CD8-positive, alpha-beta memory T cell (primary cell): Measurements from ENCODE around the gene RBMS3. TPM values are rescaled to one million over a fixed set of nuclear protein-coding genes. Genes with fewer than 3 reads are reported as not detected.

Source experiments
- CTCF ChIA-PET: fragments of 350-600 bp; sonication (Branson Sonifier 250); formaldehyde crosslinking; loops from one replicate; lab custom pipeline; 2021; ENCODE audit warnings: antibody characterized with exemption; lab: Charles Lee
- POLR2A ChIA-PET: fragments of 350-600 bp; sonication (Branson Sonifier 250); formaldehyde crosslinking; loops from one replicate; lab custom pipeline; 2021; ENCODE audit warnings: antibody characterized with exemption; lab: Charles Lee
- DNase-seq, 5 donors: peaks; one replicate each; pipeline versions ENCODE4 v3.0.0 to v3.0.0-alpha.2; 2020 to 2022; ENCODE audit warnings: mixed read lengths in 1 of 5
- H3K27ac ChIP-seq: one replicate; pipeline ENCODE4 v1.7.0; 2013; ENCODE audit warnings: low read depth, mild to moderate bottlenecking, low read length, moderate library complexity
- H3K27me3 ChIP-seq: 2 replicates; pipeline ENCODE4 v1.7.0; 2013; ENCODE audit warnings: low read length, mild to moderate bottlenecking; ENCODE audit not compliant: insufficient read depth, poor library complexity, severe bottlenecking
- H3K36me3 ChIP-seq: 2 replicates; pipeline ENCODE4 v1.7.0; 2013; ENCODE audit warnings: mild to moderate bottlenecking, low read length, moderate library complexity; ENCODE audit not compliant: insufficient read depth
- H3K4me1 ChIP-seq: 2 replicates; pipeline ENCODE4 v1.7.0; 2013; ENCODE audit warnings: mild to moderate bottlenecking, low read length, moderate library complexity; ENCODE audit not compliant: insufficient read depth
- H3K4me3 ChIP-seq: 2 replicates; pipeline ENCODE4 v1.7.0; 2013; ENCODE audit warnings: mild to moderate bottlenecking, low read length
- H3K9me3 ChIP-seq: 2 replicates; pipeline ENCODE4 v1.7.0; 2013; ENCODE audit warnings: mild to moderate bottlenecking, low read length
- H3K27ac Mint-ChIP-seq, 8 donors: one replicate each; pipeline ENCODE4 v1.8.0; 2020 to 2021; ENCODE audit warnings: mixed read lengths in 8 of 8, mild to moderate bottlenecking in 6 of 8, inconsistent platforms in 3 of 8, moderate library complexity in 3 of 8
- H3K27me3 Mint-ChIP-seq, 2 donors: one replicate each; pipeline ENCODE4 v1.8.0; 2020 to 2021; ENCODE audit warnings: mixed read lengths in 2 of 2, mild to moderate bottlenecking in 1 of 2, moderate library complexity in 1 of 2
- H3K36me3 Mint-ChIP-seq, 3 donors: one replicate each; pipeline ENCODE4 v1.8.0; 2020 to 2021; ENCODE audit warnings: mixed read lengths in 3 of 3, inconsistent platforms in 1 of 3, mild to moderate bottlenecking in 1 of 3
- H3K4me1 Mint-ChIP-seq, 3 donors: one replicate each; pipeline ENCODE4 v1.8.0; 2020 to 2021; ENCODE audit warnings: mixed read lengths in 3 of 3, inconsistent platforms in 1 of 3, mild to moderate bottlenecking in 1 of 3
- H3K4me3 Mint-ChIP-seq, 7 donors: one replicate each; pipeline ENCODE4 v1.8.0; 2020 to 2021; ENCODE audit warnings: mixed read lengths in 7 of 7, mild to moderate bottlenecking in 6 of 7, moderate library complexity in 4 of 7, inconsistent platforms in 2 of 7
- H3K9me3 Mint-ChIP-seq, 5 donors: one replicate each; pipeline ENCODE4 v1.8.0; 2020 to 2022; ENCODE audit warnings: mixed read lengths in 5 of 5, mild to moderate bottlenecking in 3 of 5, moderate library complexity in 2 of 5, inconsistent platforms in 1 of 5
- polyA plus RNA-seq: library from polyadenylated mRNA; unstranded; fragments of 300-500 nt; fragmentation: Illumina TruSeq; gene quantifications from one replicate; pipeline ENCODE4 v1.2.3, GENCODE V29; 2021
- total RNA-seq, 2 experiments: library from RNA; stranded (reverse); gene quantifications; one replicate each; pipeline ENCODE4 v1.2.3, GENCODE V29; 2021

The RBMS3 gene
- total and polyA plus RNA-seq, 3 experiments from 2014 or later = 0.21 to 0.33 (median 0.22) TPM

GRCh38 chr3:29534006-29534405, 253.1 kb downstream of the RBMS3 start:
- no peaks in the 10 kb centered on the region for H3K9me3 ChIP-seq
- no peaks in the 10 kb centered on the region for H3K36me3 ChIP-seq
- Mint-ChIP-seq H3K27me3 (no peaks in the 10 kb centered on the region), H3K9me3 (peaks cover 0 to 4% (median 2%) of the 10 kb centered on the region in 5 donors), H3K36me3 (peaks cover 0 to 1% (median 0%) of the 10 kb centered on the region in 3 donors), H3K27ac (no peak overlapping the region), H3K4me3 (no peak overlapping the region), H3K4me1 (no peaks in the 10 kb centered on the region)
- ChIA-PET CTCF (no interaction called here), POLR2A (no interaction called here)
- no peaks in the 10 kb centered on the region for H3K27me3 ChIP-seq
- no peak for DNase-seq
- no peaks in the 10 kb centered on the region for H3K4me1 ChIP-seq
- H3K27ac ChIP-seq = no peak overlapping the region
- no peak overlapping the region for H3K4me3 ChIP-seq

- no peak overlapping the region for H3K27ac ChIP-seq
- Mint-ChIP-seq H3K4me1 (no peaks in the 10 kb centered on the region), H3K4me3 (no peak overlapping the region), H3K9me3 (peaks cover 0 to 4% (median 2%) of the 10 kb centered on the region in 5 donors), H3K27me3 (no peaks in the 10 kb centered on the region), H3K27ac (no peak overlapping the region), H3K36me3 (peaks cover 0 to 1% (median 0%) of the 10 kb centered on the region in 3 donors)
- no peaks in the 10 kb centered on the region for H3K27me3 ChIP-seq
- ChIA-PET POLR2A (no interaction called here), CTCF (no interaction called here)
- no peaks in the 10 kb centered on the region for H3K36me3 ChIP-seq
- DNase-seq = no peak
- H3K4me1 ChIP-seq = no peaks in the 10 kb centered on the region
- H3K9me3 ChIP-seq = no peaks in the 10 kb centered on the region
- H3K4me3 ChIP-seq = no peak overlapping the region
These were observed 255.3 kb downstream of the RBMS3 start for GRCh38 chr3:29536016-29536758.

GRCh38 chr3:29537889-29538609, 257.2 kb downstream of the RBMS3 start:
- Histone ChIP-seq H3K4me3 (no peak overlapping the region), H3K9me3 (no peaks in the 10 kb centered on the region), H3K36me3 (no peaks in the 10 kb centered on the region), H3K27me3 (no peaks in the 10 kb centered on the region), H3K27ac (no peak overlapping the region), H3K4me1 (no peaks in the 10 kb centered on the region)
- ChIA-PET POLR2A (no interaction called here), CTCF (no interaction called here)
- Mint-ChIP-seq H3K36me3 (peaks cover 0 to 1% (median 0%) of the 10 kb centered on the region in 3 donors), H3K4me1 (no peaks in the 10 kb centered on the region), H3K27me3 (no peaks in the 10 kb centered on the region), H3K4me3 (no peak overlapping the region), H3K9me3 (peaks cover 0 to 3% (median 0%) of the 10 kb centered on the region in 5 donors), H3K27ac (no peak overlapping the region)
- DNase-seq = no peak

GRCh38 chr3:29538610-29538958, 257.7 kb downstream of the RBMS3 start:
- no peaks in the 10 kb centered on the region for H3K27me3 ChIP-seq
- CTCF ChIA-PET = no interaction called here

GRCh38 chr3:29540544-29540943, 259.7 kb downstream of the RBMS3 start:
- H3K27me3 Mint-ChIP-seq = no peaks in the 10 kb centered on the region
- H3K27ac Mint-ChIP-seq = no peak overlapping the region
- Histone ChIP-seq H3K36me3 (no peaks in the 10 kb centered on the region), H3K9me3 (no peaks in the 10 kb centered on the region), H3K4me1 (no peaks in the 10 kb centered on the region), H3K4me3 (no peak overlapping the region), H3K27me3 (no peaks in the 10 kb centered on the region), H3K27ac (no peak overlapping the region)
- DNase-seq = no peak
- CTCF ChIA-PET = no interaction called here
- peaks cover 0 to 1% (median 0%) of the 10 kb centered on the region in 3 donors for H3K36me3 Mint-ChIP-seq
- no peak overlapping the region for H3K4me3 Mint-ChIP-seq
- no peaks in the 10 kb centered on the region for H3K4me1 Mint-ChIP-seq
- POLR2A ChIA-PET = no interaction called here
- H3K9me3 Mint-ChIP-seq = peaks cover 0 to 3% (median 0%) of the 10 kb centered on the region in 5 donors

More at GRCh38 chr3:29538610-29538958, 257.7 kb downstream of the RBMS3 start:
- Histone ChIP-seq H3K9me3 (no peaks in the 10 kb centered on the region), H3K36me3 (no peaks in the 10 kb centered on the region), H3K27ac (no peak overlapping the region), H3K4me1 (no peaks in the 10 kb centered on the region), H3K4me3 (no peak overlapping the region)
- Mint-ChIP-seq H3K4me3 (no peak overlapping the region), H3K4me1 (no peaks in the 10 kb centered on the region), H3K9me3 (peaks cover 0 to 3% (median 0%) of the 10 kb centered on the region in 5 donors), H3K27me3 (no peaks in the 10 kb centered on the region), H3K27ac (no peak overlapping the region), H3K36me3 (peaks cover 0 to 1% (median 0%) of the 10 kb centered on the region in 3 donors)
- POLR2A ChIA-PET = no interaction called here
- no peak for DNase-seq

GRCh38 chr3:29544701-29545363, 264.0 kb downstream of the RBMS3 start:
- Histone ChIP-seq H3K4me3 (no peak overlapping the region), H3K27ac (no peak overlapping the region), H3K36me3 (no peaks in the 10 kb centered on the region), H3K9me3 (no peaks in the 10 kb centered on the region), H3K4me1 (no peaks in the 10 kb centered on the region), H3K27me3 (no peaks in the 10 kb centered on the region)
- POLR2A ChIA-PET = no interaction called here
- H3K4me3 Mint-ChIP-seq = no peak overlapping the region
- H3K36me3 Mint-ChIP-seq = no peaks in the 10 kb centered on the region
- H3K27ac Mint-ChIP-seq = no peak overlapping the region
- no peak for DNase-seq
- CTCF ChIA-PET = no interaction called here
- H3K4me1 Mint-ChIP-seq = no peaks in the 10 kb centered on the region
- H3K27me3 Mint-ChIP-seq = no peaks in the 10 kb centered on the region
- peaks cover 0 to 4% (median 0%) of the 10 kb centered on the region in 5 donors for H3K9me3 Mint-ChIP-seq

- H3K4me3 Mint-ChIP-seq = no peak overlapping the region
- Histone ChIP-seq H3K9me3 (no peaks in the 10 kb centered on the region), H3K27ac (no peak overlapping the region), H3K4me3 (no peak overlapping the region), H3K27me3 (no peaks in the 10 kb centered on the region), H3K4me1 (no peaks in the 10 kb centered on the region), H3K36me3 (no peaks in the 10 kb centered on the region)
- no peak for DNase-seq
- H3K27me3 Mint-ChIP-seq = no peaks in the 10 kb centered on the region
- ChIA-PET CTCF (no interaction called here), POLR2A (no interaction called here)
- peaks cover 0 to 4% (median 0%) of the 10 kb centered on the region in 5 donors for H3K9me3 Mint-ChIP-seq
- H3K27ac Mint-ChIP-seq = no peak overlapping the region
- H3K36me3 Mint-ChIP-seq = no peaks in the 10 kb centered on the region
- H3K4me1 Mint-ChIP-seq = no peaks in the 10 kb centered on the region
These were observed 264.7 kb downstream of the RBMS3 start for GRCh38 chr3:29545615-29546014.

GRCh38 chr3:29552051-29552450, 271.2 kb downstream of the RBMS3 start:
- no peak for DNase-seq
- H3K4me3 Mint-ChIP-seq = no peak overlapping the region
- H3K4me1 ChIP-seq = no peaks in the 10 kb centered on the region
- H3K27me3 Mint-ChIP-seq = no peaks in the 10 kb centered on the region
- no peaks in the 10 kb centered on the region for H3K36me3 ChIP-seq
- peaks cover 0 to 4% (median 2%) of the 10 kb centered on the region in 5 donors for H3K9me3 Mint-ChIP-seq
- CTCF ChIA-PET = no interaction called here
- H3K27ac Mint-ChIP-seq = no peak overlapping the region
- H3K4me1 Mint-ChIP-seq = no peaks in the 10 kb centered on the region
- H3K4me3 ChIP-seq = no peak overlapping the region
- POLR2A ChIA-PET = no interaction called here
- H3K9me3 ChIP-seq = no peaks in the 10 kb centered on the region
- no peak overlapping the region for H3K27ac ChIP-seq
- H3K36me3 Mint-ChIP-seq = no peaks in the 10 kb centered on the region
- no peaks in the 10 kb centered on the region for H3K27me3 ChIP-seq
